Neural crest cell (in vitro differentiated cells): ENCODE results near the gene ZNF70. TPM values are rescaled to one million over a fixed set of nuclear protein-coding genes. Genes with fewer than 3 reads are reported as not detected.

Experiments used
- DNase-seq: peaks from one replicate; pipeline ENCODE4 v3.0.0; 2021; ENCODE audit warnings: low read depth, mixed read lengths, low spot score
- H3K27ac Mint-ChIP-seq: one replicate; pipeline ENCODE4 v1.8.0; 2021; ENCODE audit warnings: mild to moderate bottlenecking, mixed read lengths; ENCODE audit not compliant: unreplicated experiment
- H3K27me3 Mint-ChIP-seq: 2 replicates; pipeline ENCODE4 v1.8.0; 2021; ENCODE audit warnings: low read depth, mild to moderate bottlenecking, mixed read lengths
- H3K36me3 Mint-ChIP-seq: 2 replicates; pipeline ENCODE4 v1.8.0; 2021; ENCODE audit warnings: low read depth, mild to moderate bottlenecking, mixed read lengths
- H3K4me1 Mint-ChIP-seq: 2 replicates; pipeline ENCODE4 v1.8.0; 2021; ENCODE audit warnings: mixed read lengths
- H3K4me3 Mint-ChIP-seq: one replicate; pipeline ENCODE4 v1.8.0; 2021; ENCODE audit warnings: mild to moderate bottlenecking, mixed read lengths
- H3K9me3 Mint-ChIP-seq: 2 replicates; pipeline ENCODE4 v1.8.0; 2021; ENCODE audit warnings: mixed read lengths
- CTCF ChIP-seq: fragments of 200-600 bp; sonication (generic); conservative IDR thresholded peaks from 2 replicates; pipeline ENCODE4 v1.5.0; 2021; ENCODE audit warnings: antibody characterized with exemption, mild to moderate bottlenecking
- total RNA-seq: library from RNA; stranded (reverse); gene quantifications from 2 replicates; pipeline ENCODE4 v1.2.1, GENCODE V29; 2021

Gene ZNF70
- total RNA-seq, 1 donor from 2014 or later = 11.4 TPM

- Mint-ChIP-seq H3K9me3 (no peaks in the 10 kb centered on the region), H3K4me1 (peaks cover 36% of the 10 kb centered on the region), H3K27me3 (no peaks in the 10 kb centered on the region), H3K4me3 (peak overlapping the region; percentile 75), H3K27ac (peak overlapping the region; percentile 96), H3K36me3 (no peaks in the 10 kb centered on the region)
- DNase-seq = no peak
- no peak for TF ChIP-seq CTCF
Observed at GRCh38 chr22:23786261-23786710, 35.4 kb upstream of the ZNF70 start.

GRCh38 chr22:23784215-23784732 is 33.4 kb upstream of the ZNF70 start:
- Mint-ChIP-seq H3K4me3 (peak overlapping the region; percentile 38), H3K27ac (no peak overlapping the region), H3K36me3 (no peaks in the 10 kb centered on the region), H3K9me3 (no peaks in the 10 kb centered on the region), H3K27me3 (no peaks in the 10 kb centered on the region), H3K4me1 (peaks cover 33% of the 10 kb centered on the region)
- DNase-seq = no peak
- no peak for TF ChIP-seq CTCF

- H3K9me3 Mint-ChIP-seq = no peaks in the 10 kb centered on the region
- no peak overlapping the region for H3K27ac Mint-ChIP-seq
- TF ChIP-seq CTCF = no peak
- H3K4me1 Mint-ChIP-seq = peaks cover 28% of the 10 kb centered on the region
- no peaks in the 10 kb centered on the region for H3K36me3 Mint-ChIP-seq
- DNase-seq = no peak
- peak overlapping the region; percentile 38 for H3K4me3 Mint-ChIP-seq
- no peaks in the 10 kb centered on the region for H3K27me3 Mint-ChIP-seq
Observed at GRCh38 chr22:23783265-23784150, 32.6 kb upstream of the ZNF70 start.

- TF ChIP-seq CTCF = no peak
- no peak overlapping the region for H3K4me3 Mint-ChIP-seq
- no peaks in the 10 kb centered on the region for H3K9me3 Mint-ChIP-seq
- peaks cover 20% of the 10 kb centered on the region for H3K4me1 Mint-ChIP-seq
- no peak for DNase-seq
- H3K27ac Mint-ChIP-seq = no peak overlapping the region
- H3K36me3 Mint-ChIP-seq = no peaks in the 10 kb centered on the region
- no peaks in the 10 kb centered on the region for H3K27me3 Mint-ChIP-seq
Observed at GRCh38 chr22:23782703-23783102, 31.8 kb upstream of the ZNF70 start.

GRCh38 chr22:23782252-23782651 is 31.3 kb upstream of the ZNF70 start:
- no peak for DNase-seq
- Mint-ChIP-seq H3K36me3 (no peaks in the 10 kb centered on the region), H3K4me1 (peaks cover 17% of the 10 kb centered on the region), H3K27ac (no peak overlapping the region), H3K4me3 (no peak overlapping the region), H3K9me3 (no peaks in the 10 kb centered on the region), H3K27me3 (no peaks in the 10 kb centered on the region)
- no peak for TF ChIP-seq CTCF
